Erythroblast (primary cell): ENCODE measurements around the gene CSE1L.

Source experiments
- GATA1 ChIP-seq: IDR thresholded peaks from 2 replicates; pipeline ENCODE4 v1.6.1; 2011; ENCODE audit warnings: low read depth, mild to moderate bottlenecking, control low read depth, low read length, moderate library complexity
- POLR2A ChIP-seq: IDR thresholded peaks from 2 replicates; pipeline ENCODE4 v1.6.1; 2011; ENCODE audit warnings: mild to moderate bottlenecking, low read length

DNA sequence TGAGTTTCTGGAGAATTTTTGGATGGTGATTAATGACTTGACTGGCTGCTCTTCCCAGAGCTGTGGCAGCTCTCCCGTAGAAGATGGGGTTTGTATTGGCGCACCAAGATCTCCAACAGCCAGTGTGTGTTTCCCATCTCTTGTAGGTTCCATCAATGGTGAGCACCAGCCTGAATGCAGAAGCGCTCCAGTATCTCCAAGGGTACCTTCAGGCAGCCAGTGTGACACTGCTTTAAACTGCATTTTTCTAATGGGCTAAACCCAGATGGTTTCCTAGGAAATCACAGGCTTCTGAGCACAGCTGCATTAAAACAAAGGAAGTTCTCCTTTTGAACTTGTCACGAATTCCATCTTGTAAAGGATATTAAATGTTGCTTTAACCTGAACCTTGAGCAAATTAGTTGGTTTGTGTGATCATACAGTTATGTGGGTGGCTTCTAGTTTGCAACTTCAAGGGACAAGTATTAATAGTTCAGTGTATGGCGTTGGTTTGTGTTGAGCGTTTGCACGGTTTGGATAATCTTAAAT is 50.2 kb downstream of the CSE1L start:
- no peak for TF ChIP-seq POLR2A
- TF ChIP-seq GATA1 = no peak
